ENCODE data around the gene SLA2.
"Not testable (repeated sequence)": the region's sequence is repeated elsewhere in the genome, so short reads cannot be mapped to it uniquely, and the experiment has no call there.

The SLA2 gene

DNA sequence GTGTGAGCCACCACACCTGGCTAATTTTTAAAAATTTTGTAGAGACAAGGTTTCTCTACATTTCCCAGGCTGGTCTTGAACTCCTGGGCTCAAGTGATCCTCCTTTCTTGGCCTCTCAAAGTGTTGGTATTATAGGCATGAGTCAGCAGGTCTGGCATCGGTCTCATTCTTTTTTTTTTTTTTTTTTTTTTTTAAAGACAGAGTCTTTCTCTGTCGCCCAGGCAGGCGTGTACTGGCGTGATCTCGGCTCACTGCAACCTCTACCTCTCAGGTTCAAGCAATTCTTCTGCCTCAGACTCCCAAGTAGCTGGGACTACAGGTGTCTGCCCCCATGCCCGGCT lies 37.6 kb downstream of the SLA2 start:
- Histone ChIP-seq H3K36me3 (ENCODE audit: control insufficient read depth in 2 of 2, insufficient read depth in 2 of 2, low read length in 2 of 2) (peaks cover 28 to 36% of the 10 kb centered on the region in 2 donors), H3K4me1 (ENCODE audit: control insufficient read depth, insufficient read depth, low read length) (peaks cover 24% of the 10 kb centered on the region)
- H3K9me3 ChIP-seq (ENCODE audit: control insufficient read depth in 2 of 2, low read length in 2 of 2); H3K27me3 ChIP-seq (ENCODE audit: control insufficient read depth in 1 of 2, insufficient read depth in 2 of 2, low read length in 2 of 2); H3K27ac ChIP-seq (ENCODE audit: low read length); H3K4me3 ChIP-seq (ENCODE audit: low read length in 2 of 2); H3K9ac ChIP-seq (ENCODE audit: low read length in 2 of 2): not testable (repeated sequence)

GRCh38 chr20:36607586-36608387 lies 38.2 kb downstream of the SLA2 start:
- Histone ChIP-seq H3K4me1 (ENCODE audit: control insufficient read depth, insufficient read depth, low read length) (peaks cover 24% of the 10 kb centered on the region), H3K9me3 (ENCODE audit: control insufficient read depth in 2 of 2, low read length in 2 of 2) (no peaks in the 10 kb centered on the region), H3K4me3 (ENCODE audit: low read length in 2 of 2) (no peak overlapping the region), H3K9ac (ENCODE audit: low read length in 2 of 2) (no peak overlapping the region), H3K27me3 (ENCODE audit: control insufficient read depth in 1 of 2, insufficient read depth in 2 of 2, low read length in 2 of 2) (no peaks in the 10 kb centered on the region), H3K27ac (ENCODE audit: low read length) (no peak overlapping the region), H3K36me3 (ENCODE audit: control insufficient read depth in 2 of 2, insufficient read depth in 2 of 2, low read length in 2 of 2) (peaks cover 28 to 34% of the 10 kb centered on the region in 2 donors)

DNA sequence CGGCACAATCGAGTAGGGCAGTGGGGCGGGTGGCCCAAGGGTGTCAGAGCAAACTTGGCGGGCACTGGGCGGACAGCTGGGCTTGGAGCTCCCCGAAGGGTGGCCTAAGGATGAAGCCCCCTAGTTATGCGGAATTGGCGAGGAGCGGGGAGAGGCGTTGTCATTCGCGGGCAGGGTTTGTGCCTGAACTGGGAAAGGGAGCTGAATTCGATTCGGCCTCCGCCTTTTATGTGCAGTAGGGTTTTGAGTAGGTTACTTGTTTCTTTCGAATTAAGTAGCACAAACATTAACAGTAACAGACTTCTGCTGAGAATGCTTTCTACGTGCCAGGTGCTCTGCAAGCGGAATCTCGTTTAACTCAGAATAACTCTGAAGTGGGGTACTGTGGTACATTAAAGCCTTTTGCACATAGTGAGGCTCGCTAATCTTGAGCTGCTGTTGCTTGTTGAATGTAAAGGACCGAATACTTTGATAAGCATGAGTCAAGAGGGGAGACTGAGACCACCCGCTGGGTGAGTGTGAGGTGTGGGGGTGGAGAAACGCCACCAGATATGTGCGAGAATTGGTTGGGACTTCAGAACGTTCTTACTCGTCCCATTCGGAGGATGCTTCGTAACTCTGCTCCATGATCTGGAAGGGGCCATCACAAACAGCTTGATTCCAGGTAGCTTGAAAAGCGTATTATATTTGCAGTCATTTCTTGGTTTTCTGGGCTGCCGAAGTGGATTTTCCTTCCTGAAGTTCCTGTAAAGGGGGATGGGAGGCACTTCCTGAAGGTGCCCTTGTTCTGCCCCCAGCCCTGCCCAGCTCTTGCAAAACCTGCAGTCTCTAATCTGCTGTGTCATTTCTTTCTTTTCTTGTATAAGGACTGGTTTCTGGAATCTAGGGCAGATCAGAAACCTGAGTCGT lies 39.6 kb downstream of the SLA2 start:
- no peaks in the 10 kb centered on the region for H3K27me3 ChIP-seq (ENCODE audit: control insufficient read depth in 1 of 2, insufficient read depth in 2 of 2, low read length in 2 of 2)
- peaks cover 16 to 21% of the 10 kb centered on the region in 2 donors for H3K36me3 ChIP-seq (ENCODE audit: control insufficient read depth in 2 of 2, insufficient read depth in 2 of 2, low read length in 2 of 2)
- peaks cover 24% of the 10 kb centered on the region for H3K4me1 ChIP-seq (ENCODE audit: control insufficient read depth, insufficient read depth, low read length)
- H3K4me3 ChIP-seq (ENCODE audit: low read length in 2 of 2), result peak overlapping the region; percentile 73 to 95
- H3K27ac ChIP-seq (ENCODE audit: low read length), result peak overlapping the region; percentile 79
- no peaks in the 10 kb centered on the region for H3K9me3 ChIP-seq (ENCODE audit: control insufficient read depth in 2 of 2, low read length in 2 of 2)
- H3K9ac ChIP-seq (ENCODE audit: low read length in 2 of 2), result peak overlapping the region; percentile 72 to 90

DNA sequence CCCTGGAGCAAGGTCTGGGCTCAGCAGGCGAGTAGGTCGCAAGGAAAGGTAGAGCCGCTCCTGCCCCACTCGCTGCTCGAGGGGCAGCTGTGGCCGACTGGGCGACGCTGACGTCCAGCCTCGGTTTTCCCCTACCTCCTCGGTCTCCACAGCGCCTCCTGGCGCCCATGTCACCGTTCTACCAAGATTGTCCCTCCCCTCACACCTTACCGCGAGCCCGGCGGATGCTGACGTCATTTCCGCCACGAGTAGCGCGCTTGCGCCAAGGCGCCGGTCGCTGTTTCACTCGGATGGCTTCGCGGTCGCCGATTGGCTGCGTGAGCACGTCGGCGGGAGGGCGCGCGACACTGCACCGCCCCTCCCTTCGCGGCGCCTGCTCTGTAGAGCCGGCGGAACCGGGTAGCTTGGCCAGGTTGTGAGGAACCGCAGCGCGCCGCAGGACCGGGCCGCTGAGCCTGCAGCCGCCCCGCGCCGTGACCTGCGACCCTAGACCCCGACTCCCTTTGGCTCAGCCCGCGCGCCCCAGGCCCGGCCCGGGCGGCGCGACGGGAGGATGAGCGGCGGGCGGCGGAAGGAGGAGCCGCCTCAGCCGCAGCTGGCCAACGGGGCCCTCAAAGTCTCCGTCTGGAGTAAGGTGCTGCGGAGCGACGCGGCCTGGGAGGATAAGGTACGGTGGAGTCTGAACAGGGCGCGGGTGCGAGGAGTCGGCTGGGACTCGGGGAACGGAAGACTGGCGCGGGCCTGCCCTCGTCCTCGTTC lies 40.4 kb downstream of the SLA2 start, which contains the start of gene RAB5IF:
Gene RAB5IF, plus strand, starts transcription at position 381 of the 759 bp plus-strand sequence. Its CDS starts 173 bp downstream, at position 554.
- H3K27me3 ChIP-seq (ENCODE audit: control insufficient read depth in 1 of 2, insufficient read depth in 2 of 2, low read length in 2 of 2), result no peaks in the 10 kb centered on the region
- H3K27ac ChIP-seq (ENCODE audit: low read length), result peak within 1 kb of the TSS; percentile 79
- H3K9ac ChIP-seq (ENCODE audit: low read length in 2 of 2), result peak within 1 kb of the TSS; percentile 72 to 91
- peak within 1 kb of the TSS; percentile 73 to 95 for H3K4me3 ChIP-seq (ENCODE audit: low read length in 2 of 2)
- H3K9me3 ChIP-seq (ENCODE audit: control insufficient read depth in 2 of 2, low read length in 2 of 2), result no peaks in the 10 kb centered on the region
- H3K4me1 ChIP-seq (ENCODE audit: control insufficient read depth, insufficient read depth, low read length), result peaks cover 24% of the 10 kb centered on the region
- H3K36me3 ChIP-seq (ENCODE audit: control insufficient read depth in 2 of 2, insufficient read depth in 2 of 2, low read length in 2 of 2), result peaks cover 11 to 17% of the 10 kb centered on the region in 2 donors

GRCh38 chr20:36604952-36605398 lies 41.0 kb downstream of the SLA2 start:
- Histone ChIP-seq H3K9me3 (ENCODE audit: control insufficient read depth in 2 of 2, low read length in 2 of 2) (no peaks in the 10 kb centered on the region), H3K4me3 (ENCODE audit: low read length in 2 of 2) (peak overlapping the region; percentile 50 to 95), H3K27ac (ENCODE audit: low read length) (peak overlapping the region; percentile 79), H3K36me3 (ENCODE audit: control insufficient read depth in 2 of 2, insufficient read depth in 2 of 2, low read length in 2 of 2) (peaks cover 11 to 15% of the 10 kb centered on the region in 2 donors), H3K9ac (ENCODE audit: low read length in 2 of 2) (peak overlapping the region; percentile 72 to 91), H3K27me3 (ENCODE audit: control insufficient read depth in 1 of 2, insufficient read depth in 2 of 2, low read length in 2 of 2) (no peaks in the 10 kb centered on the region), H3K4me1 (ENCODE audit: control insufficient read depth, insufficient read depth, low read length) (peaks cover 24% of the 10 kb centered on the region)

DNA sequence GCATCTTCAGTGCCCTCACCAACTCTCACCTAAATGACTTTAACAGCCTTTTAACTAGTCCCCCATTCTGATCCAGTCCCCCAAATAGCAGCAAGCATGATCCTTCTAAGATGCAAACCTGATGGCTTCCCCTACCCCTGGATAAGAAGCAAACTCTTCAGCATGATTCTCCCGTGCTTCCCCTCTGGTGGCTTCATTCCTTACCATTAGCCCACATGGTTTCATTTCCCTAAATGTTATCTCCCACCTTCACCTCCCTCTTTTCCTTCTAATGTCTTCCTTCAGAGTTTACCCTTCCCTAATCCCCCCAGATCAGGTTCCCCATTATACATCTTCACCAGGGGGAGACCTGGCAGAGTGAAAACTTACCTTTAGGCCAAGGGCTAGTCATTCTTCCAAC lies 44.5 kb downstream of the SLA2 start:
- Histone ChIP-seq H3K9me3 (ENCODE audit: control insufficient read depth in 2 of 2, low read length in 2 of 2) (no peaks in the 10 kb centered on the region), H3K27ac (ENCODE audit: low read length) (no peak overlapping the region), H3K4me3 (ENCODE audit: low read length in 2 of 2) (no peak overlapping the region), H3K4me1 (ENCODE audit: control insufficient read depth, insufficient read depth, low read length) (peaks cover 15% of the 10 kb centered on the region), H3K36me3 (ENCODE audit: control insufficient read depth in 2 of 2, insufficient read depth in 2 of 2, low read length in 2 of 2) (no peaks in the 10 kb centered on the region), H3K9ac (ENCODE audit: low read length in 2 of 2) (no peak overlapping the region), H3K27me3 (ENCODE audit: control insufficient read depth in 1 of 2, insufficient read depth in 2 of 2, low read length in 2 of 2) (no peaks in the 10 kb centered on the region)

- Histone ChIP-seq H3K27me3 (ENCODE audit: control insufficient read depth in 1 of 2, insufficient read depth in 2 of 2, low read length in 2 of 2) (no peaks in the 10 kb centered on the region), H3K36me3 (ENCODE audit: control insufficient read depth in 2 of 2, insufficient read depth in 2 of 2, low read length in 2 of 2) (no peaks in the 10 kb centered on the region), H3K4me1 (ENCODE audit: control insufficient read depth, insufficient read depth, low read length) (peaks cover 5% of the 10 kb centered on the region), H3K9me3 (ENCODE audit: control insufficient read depth in 2 of 2, low read length in 2 of 2) (no peaks in the 10 kb centered on the region), H3K9ac (ENCODE audit: low read length in 2 of 2) (no peak overlapping the region), H3K27ac (ENCODE audit: low read length) (no peak overlapping the region), H3K4me3 (ENCODE audit: low read length in 2 of 2) (no peak overlapping the region)
These were observed 46.1 kb downstream of the SLA2 start for GRCh38 chr20:36599912-36600345.

DNA sequence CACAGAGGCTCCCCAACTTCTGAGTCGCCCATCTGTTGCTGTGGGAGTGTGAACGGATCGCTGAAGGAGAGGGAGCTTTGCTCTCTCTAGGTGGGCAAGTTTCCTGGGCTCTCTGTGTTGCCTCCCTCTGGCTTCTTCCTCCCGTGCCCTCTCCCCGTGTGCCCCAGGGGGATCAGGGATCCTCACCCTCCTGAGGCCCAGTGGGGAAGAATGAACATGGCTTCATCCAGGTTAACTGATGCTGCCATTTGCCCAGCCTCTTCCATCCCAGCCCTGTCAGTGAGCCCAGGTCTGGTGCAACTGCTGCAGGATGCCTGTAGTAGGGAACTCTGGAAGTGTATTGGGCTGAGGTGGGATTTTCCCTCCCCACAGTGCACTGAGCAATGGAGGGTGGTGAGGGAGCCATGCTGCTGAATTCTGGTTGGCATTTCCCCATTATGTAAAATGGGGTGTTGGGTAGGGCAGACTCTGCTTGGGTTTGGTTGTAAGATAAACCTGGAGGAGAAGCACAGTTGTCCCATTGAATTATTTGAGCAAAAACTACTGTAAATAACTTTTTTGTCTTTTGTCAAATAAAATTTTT lies 52.6 kb downstream of the SLA2 start:
- H3K9me3 ChIP-seq (ENCODE audit: control insufficient read depth in 2 of 2, low read length in 2 of 2), result no peaks in the 10 kb centered on the region
- no peaks in the 10 kb centered on the region for H3K4me1 ChIP-seq (ENCODE audit: control insufficient read depth, insufficient read depth, low read length)
- H3K9ac ChIP-seq (ENCODE audit: low read length in 2 of 2), result peak overlapping the region in 1 of 2 donors; percentile 21
- no peak overlapping the region for H3K4me3 ChIP-seq (ENCODE audit: low read length in 2 of 2)
- H3K36me3 ChIP-seq (ENCODE audit: control insufficient read depth in 2 of 2, insufficient read depth in 2 of 2, low read length in 2 of 2), result peaks cover 3 to 7% of the 10 kb centered on the region in 2 donors
- no peak overlapping the region for H3K27ac ChIP-seq (ENCODE audit: low read length)
- H3K27me3 ChIP-seq (ENCODE audit: control insufficient read depth in 1 of 2, insufficient read depth in 2 of 2, low read length in 2 of 2), result no peaks in the 10 kb centered on the region

DNA sequence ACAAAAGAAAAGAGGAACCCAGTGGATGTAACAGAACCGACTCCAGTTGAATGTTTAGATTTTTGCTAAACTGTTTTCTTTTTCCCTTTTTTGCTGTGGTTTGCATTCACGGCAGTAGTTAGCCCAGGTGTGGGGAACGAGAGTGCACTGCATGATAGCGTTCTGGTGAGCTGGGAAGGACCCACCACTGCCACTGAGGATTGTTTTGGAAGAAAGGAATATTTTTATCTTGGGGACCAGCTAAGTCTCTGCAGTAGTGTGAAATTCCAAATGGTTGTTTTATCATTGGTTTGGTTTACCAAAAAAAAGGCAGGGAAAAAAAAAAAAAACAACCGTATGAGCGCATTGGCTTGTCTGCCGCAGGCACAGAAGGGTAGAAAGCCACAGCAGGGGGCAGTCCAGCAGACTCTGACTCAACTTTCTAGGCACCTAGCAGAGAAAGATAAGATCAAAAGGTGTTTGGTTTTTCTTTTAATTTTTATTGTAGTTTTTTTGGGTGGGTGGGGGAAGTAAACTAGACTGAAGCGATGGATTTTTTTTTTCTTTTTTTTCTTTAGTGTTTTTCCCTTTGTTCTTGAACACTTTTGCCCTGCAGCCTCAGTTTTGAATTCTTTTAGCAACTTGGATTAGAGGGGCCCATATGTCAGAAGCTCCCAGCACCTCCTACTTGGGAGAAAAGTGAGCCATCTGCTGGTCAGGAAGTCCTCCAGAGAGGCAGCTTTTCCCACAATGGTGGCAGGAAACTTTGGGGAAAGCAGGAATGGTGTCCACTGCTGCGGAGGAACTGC lies 53.9 kb downstream of the SLA2 start:
- Histone ChIP-seq H3K27me3 (ENCODE audit: control insufficient read depth in 1 of 2, insufficient read depth in 2 of 2, low read length in 2 of 2) (no peaks in the 10 kb centered on the region), H3K27ac (ENCODE audit: low read length) (no peak overlapping the region), H3K9me3 (ENCODE audit: control insufficient read depth in 2 of 2, low read length in 2 of 2) (no peaks in the 10 kb centered on the region), H3K4me3 (ENCODE audit: low read length in 2 of 2) (no peak overlapping the region), H3K9ac (ENCODE audit: low read length in 2 of 2) (no peak overlapping the region), H3K36me3 (ENCODE audit: control insufficient read depth in 2 of 2, insufficient read depth in 2 of 2, low read length in 2 of 2) (peaks cover 3 to 9% of the 10 kb centered on the region in 2 donors), H3K4me1 (ENCODE audit: control insufficient read depth, insufficient read depth, low read length) (no peaks in the 10 kb centered on the region)
